ENCODE measurements around the gene RPLP2.
A peak's percentile ranks its signal among the peaks of the same experiment; 100 is the strongest.

The RPLP2 gene

GRCh38 chr11:850775-851763 lies 41.3 kb downstream of the RPLP2 start:
- DNase-seq (ENCODE audit: low read depth): no peak

- no peak for DNase-seq (ENCODE audit: low read depth)
These were observed 43.0 kb downstream of the RPLP2 start for GRCh38 chr11:852762-853161.

GRCh38 chr11:853682-854448 lies 44.1 kb downstream of the RPLP2 start:
- DNase-seq (ENCODE audit: low read depth): no peak

- DNase-seq (ENCODE audit: low read depth): no peak
These were observed 45.0 kb downstream of the RPLP2 start for GRCh38 chr11:854601-855329.

GRCh38 chr11:855330-855674 lies 45.5 kb downstream of the RPLP2 start:
- DNase-seq (ENCODE audit: low read depth): no peak

GRCh38 chr11:855796-856195 lies 46.0 kb downstream of the RPLP2 start:
- DNase-seq (ENCODE audit: low read depth): no peak

- DNase-seq (ENCODE audit: low read depth): no peak
These were observed 46.6 kb downstream of the RPLP2 start for GRCh38 chr11:856397-856796.

- DNase-seq (ENCODE audit: low read depth): no peak
These were observed 48.4 kb downstream of the RPLP2 start for GRCh38 chr11:858053-858761.

- no peak for DNase-seq (ENCODE audit: low read depth)
These were observed 49.1 kb downstream of the RPLP2 start for GRCh38 chr11:858762-859339.

- DNase-seq (ENCODE audit: low read depth): peak; percentile 85
These were observed 49.8 kb downstream of the RPLP2 start for GRCh38 chr11:859394-860131.

- no peak for DNase-seq (ENCODE audit: low read depth)
These were observed 50.7 kb downstream of the RPLP2 start for GRCh38 chr11:860234-861104.

- no peak for DNase-seq (ENCODE audit: low read depth)
These were observed 51.3 kb downstream of the RPLP2 start for GRCh38 chr11:861105-861479.

- DNase-seq (ENCODE audit: low read depth): no peak
These were observed 52.4 kb downstream of the RPLP2 start for GRCh38 chr11:862081-862661.

Data from EH (cell line).